ENCODE measurements around the gene MAST2. TPM values are rescaled to one million over a fixed set of nuclear protein-coding genes. Genes with fewer than 3 reads are reported as not detected.

Gene MAST2
- total and polyA plus RNA-seq, 2 of the 13 experiments (the other 11 are each of a cell fraction or from before 2014, with no cell fraction given): 15.3 to 23.0 TPM

GRCh38 chr1:45906883-45907282, 103.5 kb downstream of the MAST2 start (continued):
- TF ChIP-seq ZNF407 (CRISPR knock-in tag; IDR thresholded peaks at IDR 0.05; ENCODE audit: not compliant biosample characterization): no peak
- TF ChIP-seq RAD21 (CRISPR knock-in tag; IDR thresholded peaks at IDR 0.05): no peak
- no peak for TF ChIP-seq TCF12 (IDR thresholded peaks at IDR 0.05)
- no peak for TF ChIP-seq TCF12 (CRISPR knock-in tag; IDR thresholded peaks at IDR 0.05)
- TF ChIP-seq ZNF674 (CRISPR knock-in tag; IDR thresholded peaks at IDR 0.05; ENCODE audit: low read depth): no peak
- no peak for TF ChIP-seq TMF1 (CRISPR knock-in tag; IDR thresholded peaks at IDR 0.05; ENCODE audit: low read depth)
- no peak for TF ChIP-seq TOPORS (CRISPR knock-in tag; IDR thresholded peaks at IDR 0.05)
- no peak for TF ChIP-seq FOXP1 (IDR thresholded peaks at IDR 0.05)
- TF ChIP-seq FOXP1 (CRISPR knock-in tag; IDR thresholded peaks at IDR 0.05): no peak
- TF ChIP-seq MTERF4 (CRISPR knock-in tag; IDR thresholded peaks at IDR 0.05): no peak
- no peak for TF ChIP-seq JUNB (CRISPR knock-in tag; IDR thresholded peaks at IDR 0.05; ENCODE audit: borderline replicate concordance)
- TF ChIP-seq CEBPB (IDR thresholded peaks at IDR 0.05; ENCODE audit: borderline replicate concordance, low read depth, low read length): no peak

Measured in HepG2 (cell line).